NCI-H446 treated with DMSO at 0.1 percent for 48 hours (cell line): ENCODE measurements around the gene MCOLN2.
"Not testable (repeated sequence)": the region's sequence is repeated elsewhere in the genome, so short reads cannot be mapped to it uniquely, and the experiment has no call there.

Source experiments
- DNase-seq: peaks from one replicate; lab custom pipeline; 2025; lab: John Stamatoyannopoulos, UW

The MCOLN2 gene

DNA sequence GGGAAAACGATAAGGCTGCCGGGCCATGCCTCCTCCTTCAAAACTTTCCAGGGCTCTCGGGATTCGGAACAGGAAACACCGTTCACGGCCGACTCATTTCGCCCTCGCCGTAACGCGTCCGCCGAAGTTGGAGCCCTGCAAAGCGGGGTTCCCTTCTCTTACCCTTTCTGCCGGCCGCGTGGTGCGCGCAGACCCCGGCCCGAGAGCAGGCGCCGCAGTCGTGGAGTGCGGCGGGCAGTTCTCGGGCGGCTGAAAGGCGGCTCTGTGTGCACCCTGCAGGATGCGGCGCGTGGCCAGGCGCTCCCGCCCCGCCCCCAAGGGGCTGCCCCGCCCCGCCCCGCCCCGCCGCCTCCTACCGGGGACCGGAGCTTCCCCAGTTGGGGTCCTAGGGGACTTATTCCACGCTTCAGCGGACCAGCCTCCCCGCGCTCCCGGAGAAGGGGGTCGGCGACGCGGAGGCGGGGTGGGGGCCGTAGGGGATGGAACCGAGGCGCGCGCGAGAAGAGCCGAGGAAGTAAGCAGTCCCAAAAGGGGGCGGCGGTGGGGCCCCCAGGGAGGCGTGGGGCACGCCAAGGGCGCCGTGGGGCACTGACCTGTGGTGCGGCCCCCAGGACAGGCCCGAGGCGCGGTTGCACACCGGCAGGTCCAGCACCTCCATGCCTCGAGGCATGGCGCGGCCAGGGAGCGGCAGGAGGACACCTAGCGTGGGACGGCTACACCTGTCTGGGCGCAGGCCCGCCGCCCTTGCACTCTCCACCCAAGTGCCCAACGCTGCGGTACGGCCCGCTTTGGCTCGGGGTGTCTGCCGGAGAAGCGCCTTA lies at the start of gene MCOLN2:
MCOLN2 (minus strand) TSS at position 268 of the 821 bp plus-strand sequence; CDS start at position 27, 241 bp downstream.
- DNase-seq: peak; percentile 35

DNA sequence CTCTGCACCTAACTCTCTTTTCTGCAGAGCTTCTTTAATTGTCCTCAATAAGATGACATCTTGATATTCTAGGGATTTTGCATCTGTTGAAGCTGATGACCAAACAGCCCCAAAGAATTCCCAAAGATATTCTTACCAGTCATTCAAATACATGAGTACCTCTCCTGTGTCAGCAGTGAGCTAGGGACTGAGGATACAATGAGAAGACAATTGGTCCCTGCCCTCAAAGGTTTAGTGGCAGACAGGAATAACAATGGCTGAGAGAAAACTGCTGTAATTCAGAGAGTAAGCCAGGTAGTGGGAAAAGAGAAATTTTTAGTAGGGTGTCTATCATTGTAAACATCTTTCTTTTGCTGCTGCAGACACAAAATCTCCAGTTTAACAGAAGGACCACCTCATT lies 45.5 kb upstream of the MCOLN2 start:
- no peak for DNase-seq

DNA sequence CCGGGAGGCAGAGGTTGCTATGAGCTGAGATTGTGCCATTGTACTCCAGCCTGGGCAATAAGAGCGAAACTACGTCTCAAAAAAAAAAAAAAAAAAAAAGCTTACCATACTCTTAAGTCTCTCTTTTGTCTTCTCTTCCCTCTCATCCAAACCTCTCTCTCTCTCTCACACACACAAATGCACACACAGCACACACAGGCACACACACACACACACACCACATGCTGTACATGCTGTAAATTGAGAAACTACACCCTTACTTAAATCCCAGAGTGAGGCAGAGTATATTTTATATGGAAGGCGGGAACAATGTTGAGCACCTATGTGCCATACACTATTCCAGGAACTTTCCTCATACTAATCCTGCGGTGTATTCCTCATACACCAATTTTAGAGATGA lies 44.9 kb upstream of the MCOLN2 start:
- no peak for DNase-seq

DNA sequence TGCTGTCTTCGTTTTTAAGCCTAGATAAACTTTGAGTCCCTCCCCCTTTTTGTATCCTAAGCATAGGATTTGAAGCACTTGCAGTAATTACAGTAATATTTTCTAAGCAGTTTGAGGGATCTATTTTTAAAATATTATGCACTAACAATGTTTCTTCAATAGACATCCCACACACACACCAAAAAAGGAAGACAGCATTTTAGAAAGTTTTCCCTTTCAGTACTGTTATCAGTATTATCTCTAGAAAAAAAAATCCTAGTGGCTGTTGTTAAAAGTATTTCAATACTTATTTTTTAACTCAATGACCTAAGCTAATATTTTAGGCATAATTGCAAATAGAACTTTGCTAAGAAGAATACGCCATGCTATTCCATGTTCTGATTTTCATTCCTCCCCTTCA lies 36.3 kb upstream of the MCOLN2 start:
- no peak for DNase-seq

DNA sequence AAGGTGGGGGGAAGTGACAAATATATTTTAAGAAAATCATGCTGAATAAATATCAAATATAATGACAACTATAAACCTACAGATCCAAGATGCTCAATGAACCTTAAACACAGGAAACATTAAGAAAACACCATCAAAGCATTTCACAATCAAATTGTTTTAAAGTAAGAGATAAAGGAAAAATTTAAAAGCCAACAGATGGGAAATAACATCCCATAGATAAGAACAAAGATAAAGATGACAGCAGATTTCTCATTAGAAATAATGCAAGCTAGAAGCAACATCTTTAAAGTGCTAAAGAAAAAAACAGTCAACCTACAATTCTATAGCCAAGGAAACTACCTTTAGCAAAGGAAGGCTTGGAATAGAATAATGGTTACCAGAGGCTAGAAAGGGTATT lies 33.6 kb upstream of the MCOLN2 start:
- no peak for DNase-seq

DNA sequence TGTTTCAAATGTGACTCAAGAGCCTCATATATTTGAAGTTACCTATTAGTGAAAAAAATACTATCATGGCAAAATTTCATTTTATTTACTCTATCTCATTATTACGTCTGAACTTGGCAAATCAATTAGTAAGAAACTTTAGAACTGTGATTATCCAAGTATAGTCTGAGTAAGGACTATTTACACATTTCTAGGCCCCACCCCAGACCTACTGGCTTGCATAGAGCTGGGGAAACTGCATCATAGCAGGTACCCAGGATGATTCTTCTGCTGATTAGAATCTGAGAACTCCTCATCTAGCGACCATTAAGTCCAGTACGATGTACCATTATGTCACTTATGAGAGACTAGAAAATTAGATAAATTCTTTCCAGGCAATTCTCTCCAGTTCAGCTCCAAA lies 31.2 kb upstream of the MCOLN2 start:
- no peak for DNase-seq

DNA sequence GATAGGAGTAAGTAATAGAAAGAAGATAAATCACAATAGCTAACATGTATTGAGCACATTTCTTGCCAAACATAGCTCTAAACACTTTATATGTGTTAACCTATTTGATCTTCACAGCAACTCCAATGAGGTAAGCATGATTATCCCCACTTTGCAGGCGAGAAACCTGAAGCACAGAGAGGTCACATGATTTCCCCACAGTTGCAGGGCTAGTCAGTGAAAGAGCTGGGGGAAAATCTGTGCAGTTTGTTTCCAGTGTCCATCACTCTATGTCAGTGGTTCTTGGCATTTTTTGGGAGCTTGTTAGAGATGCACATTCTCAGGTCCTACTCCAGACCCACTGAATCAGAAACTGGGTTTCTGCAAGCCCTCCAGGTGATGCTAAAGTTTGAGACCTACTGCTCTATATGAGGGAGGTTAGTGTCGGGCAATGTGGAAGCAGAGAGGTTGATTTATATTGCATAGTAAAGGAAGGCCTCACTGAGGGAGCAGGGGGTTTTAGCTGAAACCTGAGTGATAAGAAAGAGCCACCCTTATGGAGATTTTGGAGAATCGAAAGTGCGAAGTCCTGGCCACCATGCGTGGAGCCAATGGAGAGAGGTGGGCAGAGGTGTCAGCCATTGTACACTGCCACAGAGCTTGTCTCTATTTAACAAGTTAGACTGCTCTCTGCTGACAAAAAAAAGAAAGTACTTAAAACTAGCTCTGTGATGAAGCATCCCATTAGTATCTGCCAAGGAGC lies 30.5 kb upstream of the MCOLN2 start:
- no peak for DNase-seq

DNA sequence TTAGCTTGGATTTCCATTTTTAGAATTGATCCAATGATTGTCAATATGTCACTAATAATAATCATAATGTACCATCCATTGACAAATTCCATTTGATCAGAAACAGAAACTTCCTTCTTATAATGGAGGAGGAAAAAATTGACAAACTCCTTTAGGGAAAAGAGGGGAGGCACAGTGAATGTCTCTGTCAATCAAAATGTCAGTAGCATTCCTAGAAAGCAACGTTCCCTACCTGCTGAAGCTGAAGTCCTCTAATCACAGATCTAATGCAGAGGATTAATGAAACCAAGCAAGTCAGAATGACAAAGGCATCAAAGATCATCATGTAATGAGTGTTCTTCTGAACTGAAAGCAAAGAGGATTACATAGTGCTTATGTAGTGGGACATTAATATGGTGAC lies 29.0 kb upstream of the MCOLN2 start:
- DNase-seq: no peak

DNA sequence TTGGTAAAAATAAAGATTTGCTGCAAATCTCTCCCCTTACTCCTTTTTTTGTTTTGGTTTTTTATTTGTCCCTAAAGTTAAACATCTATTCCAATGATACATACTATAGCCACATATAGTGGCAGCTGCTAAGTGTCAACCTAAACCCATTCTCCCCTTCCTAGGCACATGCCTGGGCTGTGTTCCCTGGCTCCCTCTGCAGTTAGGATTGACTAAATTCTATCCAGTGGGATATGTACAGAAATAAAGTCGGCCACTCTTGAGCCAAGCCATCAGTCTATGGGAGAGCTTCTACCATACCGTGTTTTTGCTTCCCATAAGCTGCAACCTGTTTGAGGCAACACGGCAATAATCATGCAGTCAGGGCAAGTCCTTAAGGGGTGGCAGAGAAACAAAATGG lies 27.8 kb upstream of the MCOLN2 start:
- no peak for DNase-seq

DNA sequence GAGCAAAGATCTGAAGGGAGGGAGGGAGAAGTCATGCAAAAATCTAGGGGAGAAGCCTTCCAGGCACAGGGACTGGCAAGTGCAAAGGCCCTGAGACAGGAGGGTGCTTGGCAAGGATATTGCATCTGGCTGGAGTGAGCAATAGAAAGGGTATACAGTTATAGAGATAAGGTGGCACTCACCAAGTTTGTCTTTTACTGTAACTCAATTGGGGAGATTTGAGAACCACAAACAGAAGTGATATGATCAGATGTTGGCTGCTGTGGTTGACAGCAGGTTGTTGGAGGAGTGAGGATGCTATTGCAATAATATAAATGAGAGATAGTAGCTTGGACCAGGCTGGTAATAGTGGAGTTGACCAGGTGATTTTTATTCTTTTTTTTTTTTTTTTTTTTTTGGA lies 25.8 kb upstream of the MCOLN2 start:
- DNase-seq: no peak

DNA sequence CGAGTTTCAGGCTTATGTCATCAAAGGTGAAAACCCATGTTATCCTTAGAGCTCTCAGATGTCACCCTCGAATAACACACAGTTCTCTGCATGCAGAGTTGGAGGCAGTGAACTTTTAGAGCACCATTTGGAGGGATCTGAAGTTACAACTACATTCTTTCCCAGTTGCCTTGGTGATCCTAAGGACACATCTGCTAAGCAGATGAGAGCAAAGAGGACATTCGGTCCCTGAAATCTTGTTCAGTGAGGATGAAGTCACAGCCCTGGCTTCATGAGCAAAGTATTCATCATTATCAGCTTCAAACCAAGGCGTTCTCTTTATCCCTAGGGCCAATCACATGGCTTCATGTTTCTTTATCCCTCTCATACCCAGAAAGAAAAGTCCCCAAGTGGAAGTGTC lies 23.1 kb upstream of the MCOLN2 start:
- no peak for DNase-seq

DNA sequence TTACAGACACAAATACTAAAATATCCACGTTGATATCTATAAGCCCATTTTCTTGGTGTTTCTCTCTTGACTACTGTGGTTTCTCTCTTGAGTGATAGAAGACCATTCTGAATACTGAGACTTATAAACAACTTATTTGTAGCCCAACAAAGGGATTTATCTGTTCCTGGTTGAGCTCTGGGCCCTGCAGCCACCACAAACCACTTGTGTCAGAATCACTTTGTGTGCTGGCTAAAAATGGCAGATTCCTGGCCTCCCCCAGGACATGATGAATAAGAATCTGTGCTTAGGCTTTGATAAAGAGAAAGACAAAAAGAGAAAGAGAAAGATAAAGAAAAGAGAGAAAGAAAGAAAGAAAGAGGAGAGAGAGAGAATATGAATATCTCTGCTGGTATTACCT lies 18.9 kb upstream of the MCOLN2 start:
- no peak for DNase-seq

DNA sequence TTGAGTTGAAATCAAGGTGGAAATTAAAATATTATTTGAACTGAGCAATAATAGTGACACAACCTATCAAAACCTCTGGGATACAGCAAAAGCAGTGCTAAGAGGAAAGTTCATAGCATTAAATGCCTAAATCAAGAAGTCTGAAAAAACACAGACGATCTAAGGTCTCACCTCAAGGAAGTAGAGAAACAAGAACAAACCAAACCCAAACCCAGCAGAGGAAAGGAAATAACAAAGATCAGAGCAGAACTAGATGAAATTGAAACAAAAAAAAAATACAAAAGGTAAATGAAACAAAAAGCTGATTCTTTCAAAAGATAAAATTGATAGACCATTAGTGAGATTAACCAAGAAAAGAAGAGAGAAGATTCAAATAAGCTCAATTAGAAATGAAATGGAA lies 8.7 kb upstream of the MCOLN2 start:
- not testable (repeated sequence) for DNase-seq

DNA sequence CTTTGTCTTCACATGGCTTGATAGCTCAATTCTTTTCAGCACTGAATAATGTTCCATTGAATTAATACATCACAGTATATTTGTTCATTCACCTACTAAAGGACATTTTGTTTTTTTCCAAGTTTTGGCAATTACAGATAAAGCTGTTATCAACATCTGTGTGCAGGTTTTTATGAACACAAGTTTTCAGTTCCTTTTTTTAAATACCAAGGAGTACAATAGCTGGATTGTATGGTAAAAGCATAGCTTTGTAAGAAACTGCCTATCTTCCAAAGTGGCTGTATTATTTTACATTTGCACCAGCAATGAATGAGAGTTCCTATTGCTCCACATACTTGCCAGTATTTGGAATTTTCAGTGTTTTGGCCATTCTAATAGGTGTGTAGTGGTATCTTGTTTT lies 4.8 kb upstream of the MCOLN2 start:
- no peak for DNase-seq

DNA sequence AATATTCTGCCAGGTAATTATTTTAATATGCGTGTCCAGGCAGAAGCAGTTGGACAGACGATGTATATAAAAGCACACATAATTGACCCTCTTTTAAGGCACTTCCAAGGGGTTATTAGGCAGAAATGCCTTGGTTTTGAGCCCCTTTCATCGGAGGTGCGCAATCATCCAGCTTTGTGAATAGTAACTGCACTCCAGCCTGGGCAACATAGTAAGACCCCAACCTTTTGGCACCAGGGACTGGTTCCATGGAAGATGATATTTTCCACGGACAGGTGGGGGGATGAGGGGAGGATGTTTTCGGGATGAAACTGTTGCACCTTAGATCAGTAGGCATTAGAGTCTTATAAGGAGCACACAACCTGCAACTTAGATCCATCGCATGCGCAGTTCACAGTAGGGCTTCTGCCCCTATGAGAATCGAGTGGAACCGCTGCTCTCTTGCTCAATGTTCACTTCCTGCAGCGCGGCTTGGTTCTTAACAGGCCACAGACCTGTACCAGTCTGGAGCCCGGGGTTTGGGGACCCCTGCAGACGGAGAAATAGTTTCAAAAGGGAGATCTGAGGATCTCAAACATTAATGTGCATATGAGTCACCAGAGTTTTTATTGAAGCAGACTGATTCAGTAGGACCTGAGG lies 1.8 kb upstream of the MCOLN2 start:
- DNase-seq: no peak

DNA sequence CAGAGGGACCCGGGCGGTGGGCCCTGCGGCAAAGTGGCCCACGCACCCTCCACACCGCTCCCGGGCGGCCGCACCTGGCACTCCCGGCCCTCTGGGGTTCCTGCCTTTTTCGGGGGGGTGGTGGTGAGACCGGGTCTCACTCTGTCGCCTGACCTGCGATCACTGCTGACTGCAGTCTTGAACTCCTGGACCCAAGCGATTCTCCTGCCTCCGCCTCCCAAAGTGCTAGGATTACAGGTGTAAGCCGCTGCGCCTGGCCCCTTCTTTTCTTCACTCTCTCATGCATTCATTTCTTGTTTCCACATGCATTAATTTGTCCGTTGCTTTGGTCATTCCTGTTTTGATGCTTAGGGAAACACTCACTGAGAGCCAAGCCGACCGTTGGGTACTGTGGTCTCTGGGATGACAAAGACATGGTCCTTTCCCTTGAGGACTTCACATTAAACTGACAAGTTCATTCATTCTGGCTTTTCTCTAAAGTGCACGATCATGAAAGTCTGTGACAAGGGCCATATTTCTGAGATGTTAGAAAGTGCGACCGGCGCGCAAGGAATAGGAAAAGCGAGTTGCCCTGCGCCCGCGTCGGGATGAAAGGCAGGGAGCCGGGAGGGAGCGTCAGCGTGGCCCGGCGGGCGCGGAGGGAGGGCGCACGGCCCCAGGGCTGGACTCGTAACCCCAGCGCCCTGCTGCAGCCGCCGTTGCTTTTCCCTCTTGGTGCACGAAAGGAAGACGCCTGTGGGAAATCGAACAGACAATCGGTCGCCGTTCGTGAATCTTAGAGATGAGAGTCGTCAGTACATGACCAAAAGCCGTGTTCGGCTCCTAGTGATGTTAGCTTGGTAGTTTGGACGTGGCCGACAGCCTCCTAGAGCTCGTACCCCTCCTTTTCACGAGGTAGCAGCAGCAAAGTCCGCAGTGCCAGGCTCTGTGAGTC lies 1.0 kb upstream of the MCOLN2 start:
- no peak for DNase-seq

DNA sequence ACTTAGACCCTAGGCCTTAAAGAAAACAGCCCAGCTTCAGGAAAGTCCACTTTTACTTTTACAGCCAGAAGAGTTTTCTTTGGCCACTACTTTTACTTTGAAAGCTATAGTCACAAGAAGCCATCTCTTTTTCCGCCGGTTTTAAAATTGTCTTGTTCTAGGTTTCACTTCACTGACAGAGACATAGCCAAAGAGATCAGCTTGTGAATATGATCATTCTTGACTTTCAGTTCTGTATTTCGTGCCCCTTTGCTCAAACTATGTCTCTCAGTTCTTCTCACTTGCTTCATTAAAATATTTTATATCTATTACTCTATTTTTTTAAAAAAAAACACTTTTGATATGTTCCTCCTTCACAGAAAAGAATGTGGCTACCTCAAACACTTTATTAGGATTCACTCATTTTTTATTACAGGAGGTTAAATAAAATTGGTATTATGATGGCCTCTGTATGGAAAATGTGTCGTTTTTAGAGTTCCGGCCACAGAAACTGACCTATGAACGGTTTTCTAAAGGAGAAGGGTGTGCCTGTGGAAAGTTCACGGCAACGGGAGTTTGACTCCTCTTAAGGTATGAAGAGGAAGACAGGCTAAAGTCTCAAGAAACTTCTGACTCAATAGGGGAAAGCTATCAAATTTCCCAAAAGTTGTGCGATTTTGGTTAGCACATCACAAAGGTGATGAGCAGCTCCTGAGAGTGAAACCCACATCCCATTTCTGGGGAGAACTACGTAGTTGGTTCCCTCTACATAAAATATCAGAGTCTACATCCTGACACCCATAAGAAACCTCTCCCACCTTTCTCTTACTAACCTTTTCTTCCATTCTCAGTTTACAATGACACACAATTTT lies 1.2 kb downstream of the MCOLN2 start:
- no peak for DNase-seq

DNA sequence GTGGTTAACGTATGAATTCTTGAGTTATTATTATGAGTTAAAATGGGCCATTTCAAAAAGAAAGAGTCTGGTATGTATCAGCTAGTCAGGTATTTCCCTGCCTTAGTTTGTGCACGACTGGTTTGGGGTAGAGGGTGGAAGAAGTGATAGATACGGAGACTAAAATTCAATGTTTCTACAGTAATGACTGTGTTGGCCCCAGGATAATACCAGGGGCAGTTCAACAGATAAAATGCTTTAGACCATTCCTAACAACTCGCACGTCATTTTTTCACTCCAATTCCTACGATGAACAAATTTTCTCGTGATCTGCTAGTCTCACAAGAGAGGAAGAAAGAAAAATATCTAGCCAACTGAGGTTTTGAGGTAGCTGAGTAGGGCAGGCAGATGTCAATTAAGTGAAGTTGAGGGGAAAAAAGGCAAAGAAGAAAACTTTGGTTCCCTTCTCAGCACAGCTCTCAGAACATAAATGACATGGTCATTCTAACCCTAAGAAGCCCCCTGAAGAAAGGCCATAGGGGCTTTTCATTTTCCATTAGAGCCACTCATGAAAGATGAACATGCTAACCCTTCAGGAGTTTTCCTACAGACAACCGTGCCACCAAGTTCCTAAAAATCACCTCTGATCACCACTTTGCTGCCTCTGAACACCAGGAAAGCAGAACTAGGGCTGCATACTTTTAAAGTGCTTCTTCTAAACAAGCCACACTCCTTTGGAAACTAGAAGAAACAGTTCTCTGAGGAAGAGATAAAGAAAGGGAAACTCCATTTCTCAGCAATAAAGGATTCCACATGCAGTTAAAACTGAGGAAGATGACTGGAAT lies 5.6 kb downstream of the MCOLN2 start:
- no peak for DNase-seq

DNA sequence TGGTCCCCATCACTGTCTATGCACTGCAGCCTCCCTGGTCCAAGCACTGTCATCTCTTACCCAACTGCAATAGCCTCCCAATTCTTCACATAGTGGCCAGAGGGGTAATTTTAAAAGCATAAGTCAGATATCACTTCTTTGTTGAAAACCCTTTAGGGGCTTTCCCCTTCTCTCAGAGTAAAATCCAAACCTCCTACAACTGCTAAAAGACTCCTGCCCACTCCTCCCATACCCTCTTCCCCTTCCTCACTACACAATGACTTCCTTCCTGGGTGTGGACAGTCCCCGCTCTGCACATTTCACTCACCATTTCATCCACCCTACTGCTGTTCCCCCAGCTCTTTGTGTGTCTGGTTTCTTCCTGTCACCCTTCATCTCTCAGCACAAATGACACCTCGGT lies 8.3 kb downstream of the MCOLN2 start:
- DNase-seq: no peak

DNA sequence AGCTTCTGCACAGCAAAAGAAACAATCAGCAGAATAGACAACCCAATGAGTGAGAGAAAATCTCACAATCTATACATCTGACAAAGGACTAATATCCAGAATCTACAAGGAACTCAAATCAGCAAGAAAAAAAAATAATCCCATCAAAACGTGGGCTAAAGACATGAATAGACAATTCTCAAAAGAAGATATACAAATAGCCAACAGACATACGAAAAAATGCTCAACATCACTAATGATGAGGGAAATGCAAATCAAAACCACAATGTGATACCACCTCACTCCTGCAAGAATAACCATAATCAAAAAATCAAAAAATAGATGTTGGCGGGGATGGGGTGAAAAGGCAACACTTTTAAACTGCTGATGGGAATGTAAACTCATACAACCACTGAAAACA lies 10.4 kb downstream of the MCOLN2 start:
- DNase-seq: not testable (repeated sequence)
